ENCODE data around the gene MORN5.

Gene MORN5

DNA sequence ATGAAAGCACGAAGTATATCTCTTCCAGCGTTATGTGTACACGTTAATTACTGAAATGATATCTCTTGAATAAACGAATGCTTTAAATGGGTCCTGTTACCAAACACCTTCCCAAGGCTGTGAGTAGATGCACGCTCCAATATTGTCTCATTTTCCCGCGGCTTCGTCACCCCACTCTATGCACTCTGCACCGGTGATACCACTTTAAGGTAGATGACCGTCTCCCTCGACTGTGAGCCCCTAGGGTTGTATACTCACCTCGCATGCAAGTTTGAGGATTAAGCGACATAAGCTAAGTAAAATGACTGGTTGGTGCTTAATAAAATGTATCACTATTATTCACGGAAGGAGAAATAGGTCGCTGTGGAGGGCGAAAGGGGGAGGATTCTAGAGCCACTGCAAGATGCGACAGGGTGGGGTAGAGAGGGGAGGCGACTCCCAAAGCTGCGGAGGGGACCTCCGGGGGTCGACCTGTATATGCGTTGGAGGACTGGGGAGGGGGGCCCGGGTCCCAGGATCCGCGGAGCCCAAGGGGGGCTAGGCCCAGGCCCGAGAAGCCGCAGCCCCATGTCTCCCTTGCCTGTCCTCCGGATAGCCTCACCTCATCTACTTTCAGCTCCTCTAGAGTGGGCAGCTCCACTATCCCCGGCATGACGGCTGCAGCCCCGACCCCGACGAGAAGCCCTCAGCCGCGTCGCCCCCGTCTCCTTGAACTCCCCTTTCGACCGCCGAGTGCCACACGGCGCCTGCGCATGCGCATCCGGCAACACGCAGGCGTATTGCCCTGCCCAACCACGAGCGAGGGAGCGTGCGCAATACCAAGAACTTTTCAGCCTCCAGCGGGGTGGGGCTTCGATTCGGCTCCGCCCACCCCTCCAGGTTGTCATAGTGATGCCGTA is at the start of gene MORN5, which contains the start of gene NDUFA8:
TSS of gene MORN5 (plus strand) at position 883 of the 899 bp plus-strand sequence. CDS start 65 bp downstream, outside the sequence.
TSS of gene NDUFA8 (minus strand) at position 754 of the 899 bp plus-strand sequence. CDS start at position 652, 102 bp downstream.
- DNase-seq (ENCODE audit: low read depth in 2 of 2), result peak; percentile 95 to 98
- TF ChIP-seq, protein P1, sequence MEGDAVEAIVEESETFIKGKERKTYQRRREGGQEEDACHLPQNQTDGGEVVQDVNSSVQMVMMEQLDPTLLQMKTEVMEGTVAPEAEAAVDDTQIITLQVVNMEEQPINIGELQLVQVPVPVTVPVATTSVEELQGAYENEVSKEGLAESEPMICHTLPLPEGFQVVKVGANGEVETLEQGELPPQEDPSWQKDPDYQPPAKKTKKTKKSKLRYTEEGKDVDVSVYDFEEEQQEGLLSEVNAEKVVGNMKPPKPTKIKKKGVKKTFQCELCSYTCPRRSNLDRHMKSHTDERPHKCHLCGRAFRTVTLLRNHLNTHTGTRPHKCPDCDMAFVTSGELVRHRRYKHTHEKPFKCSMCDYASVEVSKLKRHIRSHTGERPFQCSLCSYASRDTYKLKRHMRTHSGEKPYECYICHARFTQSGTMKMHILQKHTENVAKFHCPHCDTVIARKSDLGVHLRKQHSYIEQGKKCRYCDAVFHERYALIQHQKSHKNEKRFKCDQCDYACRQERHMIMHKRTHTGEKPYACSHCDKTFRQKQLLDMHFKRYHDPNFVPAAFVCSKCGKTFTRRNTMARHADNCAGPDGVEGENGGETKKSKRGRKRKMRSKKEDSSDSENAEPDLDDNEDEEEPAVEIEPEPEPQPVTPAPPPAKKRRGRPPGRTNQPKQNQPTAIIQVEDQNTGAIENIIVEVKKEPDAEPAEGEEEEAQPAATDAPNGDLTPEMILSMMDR (IDR thresholded peaks at IDR 0.05; ENCODE audit: low read depth, low read length), result peak; percentile 23
- H3K4me3 ChIP-seq (replicated peaks in 1 of 2; ENCODE audit: low read depth in 2 of 2, low read length in 2 of 2), result peak within 1 kb of the TSS; percentile 78 to 99

DNA sequence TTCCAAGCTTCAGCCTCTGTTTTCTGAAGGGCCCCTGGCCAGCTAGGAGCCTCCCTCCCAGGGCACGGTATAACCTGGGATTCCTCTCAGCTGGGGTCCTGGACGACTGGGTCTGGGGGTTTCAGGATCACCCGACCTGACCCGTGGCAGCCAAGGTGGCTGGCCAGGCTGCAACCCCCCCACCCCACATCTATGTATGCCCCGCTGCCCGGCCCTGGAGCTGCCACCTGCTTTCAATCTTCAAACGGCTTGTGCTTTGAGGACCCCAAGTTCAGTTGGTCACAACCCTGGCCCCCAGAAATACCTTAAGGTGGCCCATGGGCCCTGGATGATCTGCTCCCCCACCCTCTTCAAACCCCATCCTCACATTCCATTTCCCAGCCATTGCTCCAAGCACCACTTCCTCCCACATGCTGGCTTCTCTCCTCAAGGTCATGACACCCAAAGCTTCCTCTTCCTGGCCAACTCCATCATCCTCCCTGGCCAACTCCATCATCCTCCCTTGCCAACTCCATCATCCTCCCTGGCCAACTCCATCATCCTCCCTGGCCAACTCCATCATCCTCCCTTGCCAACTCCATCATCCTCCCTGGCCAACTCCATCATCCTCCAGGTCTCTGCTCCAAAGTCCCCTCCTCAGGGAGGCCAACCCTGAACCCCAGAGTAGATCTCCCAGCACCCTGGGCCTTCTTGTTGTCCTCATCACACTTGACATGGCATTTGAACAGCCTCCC is 49.4 kb upstream of the MORN5 start:
- TF ChIP-seq, protein P1 (IDR thresholded peaks at IDR 0.05; ENCODE audit: low read depth, low read length), result no peak
- no peak for DNase-seq (ENCODE audit: low read depth in 2 of 2)
- H3K4me3 ChIP-seq (replicated peaks in 1 of 2; ENCODE audit: low read depth in 2 of 2, low read length in 2 of 2), result no peak overlapping the region

DNA sequence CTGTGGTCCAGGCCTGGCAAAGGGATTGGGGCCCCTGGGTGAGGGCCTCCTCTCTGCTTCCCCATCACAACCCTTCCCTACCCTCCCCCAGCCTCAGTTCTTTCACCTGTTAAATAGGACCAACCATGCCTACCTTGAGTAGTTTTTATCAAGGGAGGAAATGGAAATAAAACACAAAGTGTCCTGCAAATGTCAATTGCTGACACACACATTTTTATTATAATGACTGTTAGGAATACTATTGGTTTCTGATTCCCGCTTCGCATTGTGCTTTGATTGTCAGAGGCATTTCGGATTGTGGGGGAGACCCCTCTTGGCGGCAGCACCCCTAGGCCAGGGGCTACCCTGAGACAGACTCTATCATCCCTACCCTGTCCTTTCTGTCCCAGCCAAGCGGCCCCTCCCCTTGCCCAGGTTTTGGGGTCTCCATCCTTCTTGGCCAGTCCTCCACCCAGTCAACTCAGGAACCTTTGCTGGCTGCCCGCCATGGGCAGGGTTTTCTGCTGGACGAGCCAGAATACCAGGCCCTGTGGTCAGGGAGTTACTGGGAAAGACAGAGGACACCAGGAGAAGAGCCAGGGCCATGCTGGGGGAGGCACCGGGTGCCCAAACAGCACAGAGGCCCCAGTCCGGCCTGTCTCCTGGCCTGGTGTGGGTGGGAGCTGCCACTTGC is 48.2 kb upstream of the MORN5 start:
- DNase-seq (ENCODE audit: low read depth in 2 of 2), result no peak
- no peak overlapping the region for H3K4me3 ChIP-seq (replicated peaks in 1 of 2; ENCODE audit: low read depth in 2 of 2, low read length in 2 of 2)
- TF ChIP-seq, protein P1 (IDR thresholded peaks at IDR 0.05; ENCODE audit: low read depth, low read length), result no peak

DNA sequence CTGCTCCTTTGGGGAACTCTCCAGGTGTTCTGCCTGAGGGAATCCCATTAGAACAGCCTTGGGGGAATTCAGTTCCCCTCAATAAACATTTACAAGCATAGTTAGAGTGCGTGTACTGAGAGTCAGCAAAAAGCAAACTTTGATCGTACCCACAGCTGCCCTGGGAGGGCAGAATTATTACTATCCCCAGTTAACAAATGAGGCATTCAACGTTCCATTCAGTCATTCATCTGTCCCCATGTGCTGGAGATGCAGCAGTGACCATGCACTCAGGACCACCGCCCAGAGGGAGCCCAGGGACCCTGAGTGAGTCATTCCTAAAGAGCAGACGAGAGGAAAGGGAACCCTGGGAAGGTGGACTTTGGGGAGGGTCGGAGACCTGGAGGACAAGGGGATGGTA is 47.5 kb upstream of the MORN5 start:
- TF ChIP-seq, protein P1 (IDR thresholded peaks at IDR 0.05; ENCODE audit: low read depth, low read length), result no peak
- DNase-seq (ENCODE audit: low read depth in 2 of 2), result no peak

DNA sequence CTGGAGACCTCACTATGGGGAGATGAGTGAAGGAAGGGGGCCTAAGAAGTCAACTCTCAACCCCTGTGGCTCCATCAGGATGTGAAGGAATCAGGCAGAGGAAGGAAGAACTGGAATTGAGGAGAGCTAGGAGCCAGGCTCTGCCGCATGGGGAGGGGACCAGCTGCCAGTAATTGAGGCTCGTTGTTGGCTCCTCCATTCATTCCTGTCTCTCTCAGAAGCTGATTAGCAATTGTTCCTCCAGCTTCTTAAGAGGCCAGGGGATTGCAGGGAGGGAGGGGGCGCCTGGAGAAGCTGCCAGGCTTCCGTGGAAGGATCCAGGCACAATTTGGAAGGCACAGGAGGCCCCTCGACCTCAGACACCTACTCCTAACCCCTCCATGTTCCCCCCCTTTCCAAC is 46.1 kb upstream of the MORN5 start:
- TF ChIP-seq, protein P1 (IDR thresholded peaks at IDR 0.05; ENCODE audit: low read depth, low read length), result no peak
- DNase-seq (ENCODE audit: low read depth in 2 of 2), result no peak
- no peak overlapping the region for H3K4me3 ChIP-seq (replicated peaks in 1 of 2; ENCODE audit: low read depth in 2 of 2, low read length in 2 of 2)

More for the DNA sequence above, 47.5 kb upstream of the MORN5 start:
- no peak overlapping the region for H3K4me3 ChIP-seq (replicated peaks in 1 of 2; ENCODE audit: low read depth in 2 of 2, low read length in 2 of 2)

Data from cardiac fibroblast (primary cell).